H1 (cell line): ENCODE measurements around the gene DTNB. TPM values are rescaled to one million over a fixed set of nuclear protein-coding genes. Genes with fewer than 3 reads are reported as not detected.

Source experiments
- CTCF ChIA-PET: fragments of 300-600 bp; sonication (Branson Sonifier 250); formaldehyde crosslinking; loops from one replicate; lab custom pipeline; 2021; ENCODE audit not compliant: partially characterized antibody; lab: Charles Lee
- POLR2A ChIA-PET: fragments of 300-600 bp; sonication (Branson Sonifier 250); formaldehyde crosslinking; loops from one replicate; lab custom pipeline; 2021; ENCODE audit warnings: inconsistent platforms; ENCODE audit not compliant: partially characterized antibody; lab: Charles Lee
- DNase-seq, 2 experiments: peaks; one replicate each; pipeline versions ENCODE4 v3.0.0 to v3.0.0-alpha.2; 2010 to 2022; ENCODE audit warnings: low spot score in 2 of 2, low read depth in 1 of 2, mixed read lengths in 1 of 2
- FAIRE-seq: peaks from 2 replicates; lab custom pipeline; 2011; peaks lifted over from hg19 to GRCh38; lab: Jason Lieb, UNC
- H2AFZ ChIP-seq: 2 replicates; pipeline ENCODE4 v1.8.1; 2012; ENCODE audit warnings: low read length, inconsistent platforms
- H2AK5ac ChIP-seq: 2 replicates; pipeline ENCODE4 v1.6.1; 2013; ENCODE audit warnings: low read depth, low read length
- H2BK120ac ChIP-seq: replicated peaks from 2 replicates; pipeline ENCODE3; 2013; ENCODE audit warnings: low read depth, low read length, inconsistent platforms
- H2BK12ac ChIP-seq: 2 replicates; pipeline ENCODE4 v1.6.1; 2013; ENCODE audit warnings: low read depth, low read length
- H2BK15ac ChIP-seq: 2 replicates; pipeline ENCODE4 v1.6.1; 2013; ENCODE audit warnings: low read length
- H2BK20ac ChIP-seq: 2 replicates; pipeline ENCODE4 v1.6.1; 2013; ENCODE audit warnings: low read length
- H2BK5ac ChIP-seq: 2 replicates; pipeline ENCODE4 v1.6.1; 2013; ENCODE audit warnings: low read depth, low read length
- H3K14ac ChIP-seq: 2 replicates; pipeline ENCODE4 v1.6.1; 2013; ENCODE audit warnings: inconsistent platforms; ENCODE audit not compliant: insufficient read length
- H3K18ac ChIP-seq: 2 replicates; pipeline ENCODE4 v1.6.1; 2013; ENCODE audit warnings: low read length; ENCODE audit errors: extremely low read depth
- H3K23ac ChIP-seq: 2 replicates; pipeline ENCODE4 v1.6.1; 2013; ENCODE audit warnings: inconsistent platforms; ENCODE audit not compliant: insufficient read length
- H3K23me2 ChIP-seq: 2 replicates; pipeline ENCODE4 v1.6.1; 2013; ENCODE audit warnings: low read depth, low read length
- H3K27ac ChIP-seq: 2 replicates; pipeline ENCODE4 v1.6.1; 2011; ENCODE audit warnings: low read depth, low read length, inconsistent platforms
- H3K27me3 ChIP-seq, 4 experiments: replicated peaks in 1 of 4; 1 replicate in 1 of 4; 2 replicates in 3 of 4; pipeline versions ENCODE4 v1.6.1 to v1.8.1; 2011 to 2013; ENCODE audit warnings: low read length in 3 of 4, mild to moderate bottlenecking in 3 of 4, inconsistent platforms in 2 of 4, mixed read lengths in 2 of 4, moderate library complexity in 1 of 4; ENCODE audit not compliant: control insufficient read depth in 3 of 4, insufficient read depth in 3 of 4; ENCODE audit errors: extremely low read depth in 1 of 4
- H3K36me3 ChIP-seq, 4 experiments: 2 replicates each; pipeline versions ENCODE4 v1.6.1 to v1.8.1; 2011 to 2013; ENCODE audit warnings: mild to moderate bottlenecking in 4 of 4, low read length in 3 of 4, moderate library complexity in 2 of 4, control low read depth in 1 of 4, inconsistent platforms in 1 of 4; ENCODE audit not compliant: insufficient read depth in 4 of 4, control insufficient read depth in 2 of 4
- H3K4ac ChIP-seq: replicated peaks from 2 replicates; pipeline ENCODE3; 2013; ENCODE audit warnings: low read length, low read depth, mixed read lengths, inconsistent platforms; ENCODE audit not compliant: insufficient read length
- H3K4me1 ChIP-seq, 4 experiments: replicated peaks in 1 of 4; 1 replicate in 1 of 4; 2 replicates in 3 of 4; pipeline versions ENCODE4 v1.6.1 to v1.8.1; 2011 to 2013; ENCODE audit warnings: low read length in 3 of 4, inconsistent platforms in 2 of 4, mixed read lengths in 1 of 4; ENCODE audit not compliant: insufficient read depth in 4 of 4, control insufficient read depth in 3 of 4
- H3K4me2 ChIP-seq, 2 experiments: 2 replicates each; pipeline versions ENCODE4 v1.6.1 to v1.8.1; 2011 to 2013; ENCODE audit warnings: low read depth in 2 of 2, low read length in 2 of 2, control low read depth in 1 of 2, inconsistent platforms in 1 of 2, mild to moderate bottlenecking in 1 of 2; ENCODE audit not compliant: insufficient read depth in 1 of 2
- H3K4me3 ChIP-seq, 4 experiments: fragments of 200-600, 300-600 bp in 1 of 4; sonication (generic), shearing (Covaris generic), sonication (Bioruptor Twin) in 1 of 4; 2 replicates each; pipeline versions ENCODE4 v1.5.1 to v1.8.1; 2011 to 2016; ENCODE audit warnings: low read length in 4 of 4, low read depth in 3 of 4, control low read depth in 2 of 4, inconsistent platforms in 2 of 4, mild to moderate bottlenecking in 2 of 4, mixed read lengths in 1 of 4, moderate library complexity in 1 of 4; ENCODE audit not compliant: insufficient read depth in 2 of 4; ENCODE audit errors: extremely low read depth in 1 of 4
- H3K56ac ChIP-seq: replicated peaks from 2 replicates; pipeline ENCODE3; 2013; ENCODE audit warnings: low read depth, mild to moderate bottlenecking, mixed read lengths, low read length, inconsistent platforms; ENCODE audit not compliant: insufficient read length
- H3K79me1 ChIP-seq: 2 replicates; pipeline ENCODE4 v1.6.1; 2013; ENCODE audit warnings: low read depth, low read length, control low read depth
- H3K79me2 ChIP-seq, 2 experiments: 2 replicates each; pipeline versions ENCODE4 v1.6.1 to v1.8.1; 2012 to 2013; ENCODE audit warnings: low read length in 2 of 2, mild to moderate bottlenecking in 2 of 2, inconsistent platforms in 1 of 2; ENCODE audit not compliant: insufficient read depth in 2 of 2, control insufficient read depth in 1 of 2
- H3K9ac ChIP-seq, 4 experiments: replicated peaks in 1 of 4; 1 replicate in 1 of 4; 2 replicates in 3 of 4; pipeline versions ENCODE4 v1.6.1 to v1.8.1; 2011 to 2013; ENCODE audit warnings: low read depth in 3 of 4, low read length in 3 of 4, control low read depth in 2 of 4, mild to moderate bottlenecking in 2 of 4, moderate library complexity in 2 of 4, inconsistent platforms in 1 of 4; ENCODE audit errors: extremely low read depth in 1 of 4
- H3K9me3 ChIP-seq, 2 experiments: 2 replicates each; pipeline versions ENCODE4 v1.6.1 to v1.8.1; 2012 to 2013; ENCODE audit warnings: mild to moderate bottlenecking in 2 of 2, moderate library complexity in 2 of 2, control low read depth in 1 of 2, inconsistent platforms in 1 of 2, low read depth in 1 of 2, low read length in 1 of 2, mixed read lengths in 1 of 2; ENCODE audit not compliant: insufficient read depth in 2 of 2
- H4K20me1 ChIP-seq, 2 experiments: replicated peaks in 1 of 2; 2 replicates each; pipeline versions ENCODE3 to v1.8.1; 2011 to 2013; ENCODE audit warnings: inconsistent platforms in 2 of 2, low read length in 2 of 2, mild to moderate bottlenecking in 1 of 2; ENCODE audit not compliant: insufficient read depth in 2 of 2, control insufficient read depth in 1 of 2
- H4K5ac ChIP-seq: 2 replicates; pipeline ENCODE4 v1.6.1; 2013; ENCODE audit warnings: low read length, low read depth, mixed read lengths, inconsistent platforms; ENCODE audit not compliant: insufficient read length
- H4K8ac ChIP-seq: 2 replicates; pipeline ENCODE4 v1.8.0; 2013; ENCODE audit warnings: mild to moderate bottlenecking, moderate library complexity, low read length, inconsistent platforms; ENCODE audit not compliant: insufficient read depth; ENCODE audit errors: extremely low read depth
- H4K91ac ChIP-seq: replicated peaks from 2 replicates; pipeline ENCODE3; 2013; ENCODE audit warnings: low read length, mixed read lengths, inconsistent platforms; ENCODE audit not compliant: insufficient read length
- ASH2L ChIP-seq: fragments of 200-600, 300-600 bp; sonication (generic); IDR thresholded peaks from one replicate; pipeline ENCODE4 v1.7.1; 2017; ENCODE audit warnings: low read length
- CBX8 ChIP-seq: fragments of 300-800, 300-1000 bp; sonication (generic); IDR thresholded peaks from 2 replicates; pipeline ENCODE4 v1.7.1; 2016; ENCODE audit warnings: low read depth, low read length, borderline replicate concordance
- JUN ChIP-seq: IDR thresholded peaks from 2 replicates; pipeline ENCODE4 v1.6.1; 2011; ENCODE audit warnings: low read depth, mild to moderate bottlenecking, improper control_type of control experiment, low read length
- MAX ChIP-seq: IDR thresholded peaks from 2 replicates; pipeline ENCODE4 v1.6.1; 2012; ENCODE audit warnings: inconsistent platforms
- NANOG ChIP-seq: IDR thresholded peaks from 2 replicates; pipeline ENCODE4 v1.6.1; 2011; ENCODE audit warnings: low read length, low read depth, mild to moderate bottlenecking, inconsistent platforms; ENCODE audit not compliant: insufficient read depth, poor library complexity, severe bottlenecking
- RNF2 ChIP-seq: fragments of 200-900, 300-1000 bp; sonication (generic); IDR thresholded peaks from 2 replicates; pipeline ENCODE4 v1.7.1; 2016; ENCODE audit warnings: borderline replicate concordance, low read depth, mild to moderate bottlenecking, antibody characterized with exemption, low read length; ENCODE audit not compliant: poor library complexity, severe bottlenecking; ENCODE audit errors: missing control alignments
- SP4 ChIP-seq: IDR thresholded peaks from 2 replicates; pipeline ENCODE4 v1.6.1; 2012; ENCODE audit warnings: low read length, inconsistent platforms
- ZNF274 ChIP-seq: IDR thresholded peaks from 2 replicates; pipeline ENCODE4 v1.7.0; 2012; ENCODE audit warnings: low read length, borderline replicate concordance; ENCODE audit errors: extremely low read depth
- WGBS, 2 experiments: shearing (Covaris generic) in 1 of 2; methylation state at CpG; one replicate each; pipeline versions ENCODE4 v1.1.6 to v1.1.7; 2013 to 2015; ENCODE audit warnings: low lambda C conversion rate in 2 of 2, mixed read lengths in 2 of 2, inconsistent platforms in 1 of 2, low coverage in 1 of 2, missing lambda C conversion rate in 1 of 2; ENCODE audit not compliant: insufficient replicate concordance in 2 of 2, insufficient coverage in 1 of 2, insufficient read length in 1 of 2; ENCODE audit errors: extremely low coverage in 1 of 2, missing lambda C conversion rate in 1 of 2; 5-methylcytosine and 5-hydroxymethylcytosine counted together
- polyA plus RNA-seq, 7 experiments: library from polyadenylated mRNA; depleted of rRNA in 3 of 7; stranded (reverse) in 5 of 7; unstranded in 2 of 7; fragments of >200 nt in 5 of 7; fragments of 200-250 nt in 2 of 7; gene quantifications; 1 replicate in 5 of 7; 2 replicates in 1 of 7; 4 replicates in 1 of 7; pipeline versions ENCODE4 v1.2.1 to v1.2.3, GENCODE V29; 2011 to 2013; ENCODE audit warnings: missing spikeins in 2 of 7, mixed read lengths in 2 of 7
- total RNA-seq: library from RNA; stranded (reverse); fragmentation: NEBNext Ultra II Directional; extraction: Animal tissue kit (Norgen Biotek cat#: 25700); gene quantifications from 2 replicates; pipeline ENCODE4 v1.2.1, GENCODE V29; 2021

DTNB gene
- total and polyA plus RNA-seq, 2 of the 8 experiments (the other 6 are each of a cell fraction or from before 2014, with no cell fraction given): 39.6 to 49.5 TPM

GRCh38 chr2:25338401-25338800, 335.0 kb downstream of the DTNB start:
- CTCF ChIA-PET: interaction anchor here (1.0 to 11.4 kb wide), 12 partner anchors 14 to 279 kb away, joined by 3 to 178 read pairs (median 4); no protein-coding TSS in a partner anchor
- DNase-seq: no peak

More at GRCh38 chr2:25338401-25338800, 335.0 kb downstream of the DTNB start:
- Histone ChIP-seq H3K23me2 (peaks cover 9% of the 10 kb centered on the region; the same call in 1 of the 2 replicates), H2AFZ (no peak overlapping the region), H3K36me3 (no peaks in the 10 kb centered on the region)
- POLR2A ChIA-PET: interaction anchor here (0.7 to 2.2 kb wide), 8 partner anchors 15 to 126 kb away, joined by 3 to 9 read pairs (median 4); no protein-coding TSS in a partner anchor
- TF ChIP-seq CBX8: no peak
- TF ChIP-seq NANOG: no peak
- TF ChIP-seq ASH2L: no peak
- TF ChIP-seq SP4: no peak
- no peak for TF ChIP-seq ZNF274
- TF ChIP-seq RNF2: no peak
- no peak for TF ChIP-seq MAX
- no peak for TF ChIP-seq JUN
- TF ChIP-seq, all 59 proteins: peak for 0
- H2BK20ac ChIP-seq: no peak overlapping the region
- H3K9me3 ChIP-seq: no peaks in the 10 kb centered on the region
- peaks cover 17 to 51% (median 34%) of the 10 kb centered on the region in 4 experiments for H3K4me1 ChIP-seq
- no peak overlapping the region for H4K91ac ChIP-seq
- no peak overlapping the region for H3K27ac ChIP-seq
- peaks cover 3 to 11% of the 10 kb centered on the region in 2 experiments for H4K20me1 ChIP-seq
- no peak overlapping the region for H3K4me2 ChIP-seq
- no peak overlapping the region for H3K4me3 ChIP-seq
- peaks cover 3% of the 10 kb centered on the region for H3K79me1 ChIP-seq
- 0 out of 2 replicates have a peak overlapping the region, but pooled peaks have one; percentile 46 for H2BK15ac ChIP-seq
- no peak overlapping the region for H4K5ac ChIP-seq
- no peak overlapping the region for H3K18ac ChIP-seq
- H3K56ac ChIP-seq: no peak overlapping the region
- WGBS, 2 experiments: 87% methylated on average over 11 of the region's 13 CpGs; no CpG with 5 or more reads in 1 of the 2 experiments
- no peak overlapping the region for H3K9ac ChIP-seq
- H3K14ac ChIP-seq: no peak overlapping the region
- no peak overlapping the region for H2BK120ac ChIP-seq
- H3K4ac ChIP-seq: no peak overlapping the region
- no peak overlapping the region for H2BK12ac ChIP-seq
- peaks cover 0 to 13% (median 7%) of the 10 kb centered on the region in 4 experiments; a peak in 5 of 7 replicates for H3K27me3 ChIP-seq
- peaks cover 0 to 4% of the 10 kb centered on the region in 2 experiments; a peak in 1 of 4 replicates for H3K79me2 ChIP-seq
- peak overlapping the region; percentile 8; the same call in 1 of the 2 replicates for H2AK5ac ChIP-seq
- H3K23ac ChIP-seq: no peak overlapping the region
- no peak overlapping the region for H2BK5ac ChIP-seq
- FAIRE-seq: no peak
- H4K8ac ChIP-seq: no peak overlapping the region
